ENCODE data around the gene ZNF275. TPM values are rescaled to one million over a fixed set of nuclear protein-coding genes. Genes with fewer than 3 reads are reported as not detected.

ZNF275 gene
- total and polyA plus RNA-seq, 4 donors, result 6.2 to 13.9 (median 8.6) TPM

- TF ChIP-seq EGR1 (IDR thresholded peaks at IDR 0.05; ENCODE audit: low read depth in 2 of 2) (no peak), FOXA2 (IDR thresholded peaks at IDR 0.05) (no peak), SP1 (IDR thresholded peaks at IDR 0.05) (no peak), RAD21 (IDR thresholded peaks at IDR 0.05) (no peak), HNF4A (conservative IDR thresholded peaks at IDR 0.05) (no peak), TAF1 (conservative IDR thresholded peaks at IDR 0.05) (no peak), RXRA (IDR thresholded peaks at IDR 0.05) (no peak), ATF3 (IDR thresholded peaks at IDR 0.05) (no peak), HNF4G (IDR thresholded peaks at IDR 0.05) (no peak), FOXA1 (IDR thresholded peaks at IDR 0.05) (no peak), MAX (IDR thresholded peaks at IDR 0.05) (no peak), CTCF (IDR thresholded peaks at IDR 0.05; ENCODE audit: low read depth, low read length, missing input control) (no peak), JUND (IDR thresholded peaks at IDR 0.05) (no peak), NR2F2 (IDR thresholded peaks at IDR 0.05) (no peak), REST (IDR thresholded peaks at IDR 0.05) (no peak), ZBTB33 (IDR thresholded peaks at IDR 0.05) (no peak), YY1 (IDR thresholded peaks at IDR 0.05) (no peak), GABPA (IDR thresholded peaks at IDR 0.05 in 1 of 2, conservative IDR thresholded peaks at IDR 0.05 in 1 of 2) (no peak)
- WGBS, result 74% methylated on average over 2 of the region's 2 CpGs
- H3K27me3 ChIP-seq (ENCODE audit: control insufficient read depth in 4 of 4, insufficient read depth in 4 of 4, low read length in 3 of 4), result peaks cover 0 to 2% (median 0%) of the 10 kb centered on the region in 4 donors
- peaks cover 2 to 9% (median 6%) of the 10 kb centered on the region in 4 donors for H3K4me1 ChIP-seq (ENCODE audit: control insufficient read depth in 4 of 4, insufficient read depth in 4 of 4, low read length in 3 of 4)
- H3K27ac ChIP-seq (ENCODE audit: low read depth in 1 of 2, low read length in 2 of 2), result no peak overlapping the region
- DNase-seq (ENCODE audit: low spot score), result no peak
- H3K4me3 ChIP-seq (ENCODE audit: low read depth in 1 of 3, low read length in 3 of 3), result peak overlapping the region in 1 of 3 donors; percentile 63
- H3K36me3 ChIP-seq (ENCODE audit: control insufficient read depth in 4 of 4, insufficient read depth in 3 of 4, low read depth in 1 of 4, low read length in 3 of 4), result peaks cover 0 to 5% (median under 1%) of the 10 kb centered on the region in 4 donors
- H3K9me3 ChIP-seq (ENCODE audit: control insufficient read depth in 4 of 4, low read length in 3 of 4), result no peaks in the 10 kb centered on the region
- H3K9ac ChIP-seq (ENCODE audit: low read depth in 1 of 2, low read length in 2 of 2), result no peak overlapping the region
Observed at GRCh38 chrX:153333266-153333665, 687 bp upstream of the ZNF275 start.

Measured in liver (tissue), 9 donors.